Renal cortical epithelial cell (primary cell): Measurements from ENCODE around the gene DGKH. TPM values are rescaled to one million over a fixed set of nuclear protein-coding genes. Genes with fewer than 3 reads are reported as not detected.
"Not testable (repeated sequence)": the region's sequence is repeated elsewhere in the genome, so short reads cannot be mapped to it uniquely, and the experiment has no call there.

Experiments
- DNase-seq: peaks from one replicate; pipeline ENCODE4 v3.0.0-alpha.2; 2011; ENCODE audit warnings: low read depth
- total RNA-seq: library from RNA; depleted of rRNA; stranded (reverse); fragments of >200 nt; gene quantifications from 2 replicates; pipeline ENCODE4 v1.2.3, GENCODE V29; 2014

Gene DGKH
- total RNA-seq, 1 donor from 2014 or later = 65.0 TPM

- no peak for DNase-seq
These were observed 65.0 kb downstream of the DGKH start for GRCh38 chr13:42113478-42113877.

- DNase-seq = no peak
These were observed 65.8 kb downstream of the DGKH start for GRCh38 chr13:42114278-42114677.

GRCh38 chr13:42114912-42115311 lies 66.5 kb downstream of the DGKH start:
- no peak for DNase-seq

GRCh38 chr13:42116225-42116624 lies 67.8 kb downstream of the DGKH start:
- DNase-seq = peak; percentile 38

GRCh38 chr13:42119041-42119440 lies 70.6 kb downstream of the DGKH start:
- DNase-seq = no peak

- peak; percentile 82 for DNase-seq
These were observed 71.4 kb downstream of the DGKH start for GRCh38 chr13:42119875-42120274.

GRCh38 chr13:42123600-42123999 lies 75.2 kb downstream of the DGKH start:
- no peak for DNase-seq

- DNase-seq = no peak
These were observed 76.6 kb downstream of the DGKH start for GRCh38 chr13:42125046-42125445.

- no peak for DNase-seq
These were observed 78.6 kb downstream of the DGKH start for GRCh38 chr13:42127047-42127446.

- DNase-seq = no peak
These were observed 80.6 kb downstream of the DGKH start for GRCh38 chr13:42129033-42129432.

GRCh38 chr13:42136518-42136917 lies 88.1 kb downstream of the DGKH start:
- no peak for DNase-seq

GRCh38 chr13:42137856-42138537 lies 89.5 kb downstream of the DGKH start:
- DNase-seq = peak; percentile 52

- DNase-seq = no peak
These were observed 92.0 kb downstream of the DGKH start for GRCh38 chr13:42140494-42140893.

- DNase-seq = not testable (repeated sequence)
These were observed 92.6 kb downstream of the DGKH start for GRCh38 chr13:42141052-42141451.

GRCh38 chr13:42146359-42146758 lies 97.9 kb downstream of the DGKH start:
- no peak for DNase-seq

GRCh38 chr13:42148538-42148937 lies 100.1 kb downstream of the DGKH start:
- no peak for DNase-seq

GRCh38 chr13:42149136-42149535 lies 100.7 kb downstream of the DGKH start:
- DNase-seq = no peak

- DNase-seq = no peak
These were observed 103.3 kb downstream of the DGKH start for GRCh38 chr13:42151781-42152180.

- DNase-seq = no peak
These were observed 104.0 kb downstream of the DGKH start for GRCh38 chr13:42152495-42152894.

- no peak for DNase-seq
These were observed 105.0 kb downstream of the DGKH start for GRCh38 chr13:42153199-42154113.

GRCh38 chr13:42155251-42155650 lies 106.8 kb downstream of the DGKH start:
- DNase-seq = no peak

GRCh38 chr13:42163338-42163737 lies 114.9 kb downstream of the DGKH start:
- DNase-seq = not testable (repeated sequence)

- DNase-seq = not testable (repeated sequence)
These were observed 115.5 kb downstream of the DGKH start for GRCh38 chr13:42163910-42164309.
